DOHH2 (cell line): ENCODE data around the gene MOV10.

Experiments used
- H3F3A ChIP-seq: fragments of 200-600 bp; sonication (generic), shearing (Covaris generic); 2 replicates; pipeline ENCODE4 v1.6.0; 2016; ENCODE audit warnings: antibody characterized with exemption, mild to moderate bottlenecking; ENCODE audit not compliant: control insufficient read depth, insufficient read depth
- H3K27ac ChIP-seq: fragments of 200-600 bp; sonication (generic); 2 replicates; pipeline ENCODE4 v1.5.1; 2014; ENCODE audit warnings: low read depth, mild to moderate bottlenecking, low read length, moderate library complexity
- H3K27me3 ChIP-seq: fragments of 200-600 bp; sonication (generic); 2 replicates; pipeline ENCODE4 v1.6.1; 2014; ENCODE audit warnings: mild to moderate bottlenecking, low read length, mixed read lengths; ENCODE audit not compliant: control insufficient read depth
- H3K36me3 ChIP-seq: fragments of 200-600 bp; sonication (generic); 2 replicates; pipeline ENCODE4 v1.6.1; 2014; ENCODE audit warnings: mild to moderate bottlenecking, low read length, moderate library complexity, mixed read lengths; ENCODE audit not compliant: control insufficient read depth
- H3K4me1 ChIP-seq: fragments of 200-600 bp; sonication (generic); 2 replicates; pipeline ENCODE4 v1.6.1; 2014; ENCODE audit warnings: mild to moderate bottlenecking, low read length, mixed read lengths; ENCODE audit not compliant: control insufficient read depth
- H3K4me2 ChIP-seq: fragments of 200-600 bp; sonication (generic); 2 replicates; pipeline ENCODE4 v1.6.0; 2014; ENCODE audit warnings: mild to moderate bottlenecking, low read length, moderate library complexity
- H3K4me3 ChIP-seq: fragments of 200-600 bp; sonication (generic); 2 replicates; pipeline ENCODE4 v1.5.1; 2014; ENCODE audit warnings: mild to moderate bottlenecking, low read length, mixed read lengths
- H3K79me2 ChIP-seq: fragments of 200-600 bp; sonication (generic); 2 replicates; pipeline ENCODE4 v1.6.1; 2014; ENCODE audit warnings: mild to moderate bottlenecking, low read length, mixed read lengths; ENCODE audit not compliant: control insufficient read depth
- H3K9me2 ChIP-seq: fragments of 200-600 bp; sonication (generic); replicated peaks from 2 replicates; pipeline ENCODE4 v1.6.1; 2014; ENCODE audit warnings: mild to moderate bottlenecking, low read length, mixed read lengths; ENCODE audit not compliant: control insufficient read depth
- H3K9me3 ChIP-seq: fragments of 200-600 bp; sonication (generic); 2 replicates; pipeline ENCODE4 v1.6.1; 2014; ENCODE audit warnings: antibody characterized with exemption, low read length, mixed read lengths; ENCODE audit not compliant: control insufficient read depth, insufficient read depth
- H4K20me1 ChIP-seq: fragments of 200-600 bp; sonication (generic); 2 replicates; pipeline ENCODE4 v1.6.0; 2014; ENCODE audit warnings: low read depth, mild to moderate bottlenecking, antibody characterized with exemption, low read length, moderate library complexity; ENCODE audit not compliant: control insufficient read depth, insufficient read depth
- CTCF ChIP-seq: fragments of 200-600 bp; sonication (generic); IDR thresholded peaks from one replicate; pipeline ENCODE4 v1.5.1; 2014; ENCODE audit warnings: antibody characterized with exemption, mild to moderate bottlenecking, low read depth, low read length; ENCODE audit not compliant: poor library complexity, severe bottlenecking
- EZH2phosphoT487 ChIP-seq: fragments of 200-600 bp; sonication (generic); IDR thresholded peaks from 2 replicates; pipeline ENCODE4 v1.6.1; 2017; ENCODE audit warnings: borderline replicate concordance, mild to moderate bottlenecking, antibody characterized with exemption, low read length, moderate library complexity, mixed read lengths

Gene MOV10

GRCh38 chr1:112688781-112689193 lies 14.3 kb downstream of the MOV10 start:
- TF ChIP-seq CTCF = no peak
- TF ChIP-seq EZH2phosphoT487 = no peak
- Histone ChIP-seq H3K9me2 (no peaks in the 10 kb centered on the region), H3K4me1 (no peaks in the 10 kb centered on the region), H4K20me1 (no peaks in the 10 kb centered on the region), H3K4me3 (no peak overlapping the region), H3K4me2 (no peak overlapping the region), H3K27me3 (no peaks in the 10 kb centered on the region), H3K9me3 (no peaks in the 10 kb centered on the region), H3K27ac (no peak overlapping the region), H3K36me3 (no peaks in the 10 kb centered on the region), H3F3A (no peaks in the 10 kb centered on the region), H3K79me2 (no peaks in the 10 kb centered on the region)

GRCh38 chr1:112689196-112689841 lies 14.9 kb downstream of the MOV10 start:
- Histone ChIP-seq H3K9me2 (no peaks in the 10 kb centered on the region), H3K27ac (no peak overlapping the region), H3K36me3 (no peaks in the 10 kb centered on the region), H3K27me3 (no peaks in the 10 kb centered on the region), H3K4me1 (no peaks in the 10 kb centered on the region), H3F3A (no peaks in the 10 kb centered on the region), H3K9me3 (no peaks in the 10 kb centered on the region), H3K4me3 (no peak overlapping the region), H3K4me2 (no peak overlapping the region), H3K79me2 (no peaks in the 10 kb centered on the region), H4K20me1 (no peaks in the 10 kb centered on the region)
- TF ChIP-seq CTCF = no peak
- TF ChIP-seq EZH2phosphoT487 = no peak

GRCh38 chr1:112689842-112690237 lies 15.4 kb downstream of the MOV10 start:
- Histone ChIP-seq H3K36me3 (no peaks in the 10 kb centered on the region), H3K27ac (no peak overlapping the region)
- TF ChIP-seq EZH2phosphoT487 = no peak
- TF ChIP-seq CTCF = no peak

GRCh38 chr1:112692681-112693080 lies 18.2 kb downstream of the MOV10 start:
- Histone ChIP-seq H3K4me2 (no peak overlapping the region), H3K9me3 (no peaks in the 10 kb centered on the region), H3K9me2 (no peaks in the 10 kb centered on the region), H3K4me3 (no peak overlapping the region), H3K27ac (no peak overlapping the region), H3K79me2 (no peaks in the 10 kb centered on the region), H3K27me3 (no peaks in the 10 kb centered on the region), H3K4me1 (no peaks in the 10 kb centered on the region), H4K20me1 (no peaks in the 10 kb centered on the region), H3K36me3 (no peaks in the 10 kb centered on the region), H3F3A (no peaks in the 10 kb centered on the region)
- TF ChIP-seq EZH2phosphoT487 (no peak), CTCF (no peak)

More at GRCh38 chr1:112689842-112690237, 15.4 kb downstream of the MOV10 start:
- Histone ChIP-seq H4K20me1 (no peaks in the 10 kb centered on the region), H3K4me3 (no peak overlapping the region), H3K4me2 (no peak overlapping the region), H3K27me3 (no peaks in the 10 kb centered on the region), H3F3A (no peaks in the 10 kb centered on the region), H3K79me2 (no peaks in the 10 kb centered on the region), H3K9me2 (no peaks in the 10 kb centered on the region), H3K9me3 (no peaks in the 10 kb centered on the region), H3K4me1 (no peaks in the 10 kb centered on the region)
